ENCODE measurements around the gene STPG3.

STPG3 gene

GRCh38 chr9:137228506-137228967 lies 22.5 kb upstream of the STPG3 start:
- DNase-seq, result no peak
- Mint-ChIP-seq H3K4me1 (peaks cover 14% of the 10 kb centered on the region), H3K27ac (no peak overlapping the region), H3K36me3 (ENCODE audit: low read depth) (no peaks in the 10 kb centered on the region), H3K27me3 (ENCODE audit: low read depth, poor library complexity) (no peaks in the 10 kb centered on the region), H3K4me3 (no peak overlapping the region), H3K9me3 (no peaks in the 10 kb centered on the region)
- TF ChIP-seq CTCF (IDR thresholded peaks at IDR 0.05), result no peak

GRCh38 chr9:137228968-137229896 lies 21.9 kb upstream of the STPG3 start:
- Mint-ChIP-seq H3K36me3 (ENCODE audit: low read depth) (no peaks in the 10 kb centered on the region), H3K4me3 (no peak overlapping the region), H3K27me3 (ENCODE audit: low read depth, poor library complexity) (no peaks in the 10 kb centered on the region), H3K4me1 (peaks cover 14% of the 10 kb centered on the region), H3K9me3 (no peaks in the 10 kb centered on the region), H3K27ac (no peak overlapping the region)
- TF ChIP-seq CTCF (IDR thresholded peaks at IDR 0.05), result no peak
- no peak for DNase-seq

- Mint-ChIP-seq H3K27me3 (ENCODE audit: low read depth, poor library complexity) (no peaks in the 10 kb centered on the region), H3K4me3 (no peak overlapping the region), H3K27ac (no peak overlapping the region), H3K36me3 (ENCODE audit: low read depth) (no peaks in the 10 kb centered on the region), H3K9me3 (no peaks in the 10 kb centered on the region), H3K4me1 (peaks cover 20% of the 10 kb centered on the region)
- DNase-seq, result no peak
- TF ChIP-seq CTCF (IDR thresholded peaks at IDR 0.05), result no peak
Observed at GRCh38 chr9:137229903-137230704, 21.0 kb upstream of the STPG3 start.

- no peak within 1 kb of the TSS for H3K4me3 Mint-ChIP-seq
Observed at GRCh38 chr9:137230705-137231371, 20.2 kb upstream of the STPG3 start, which contains the start of gene SLC34A3. TSS of gene SLC34A3 (plus strand) at chr9:137230901. CDS start at chr9:137231703, 802 bp downstream.

More at GRCh38 chr9:137230705-137231371, 20.2 kb upstream of the STPG3 start, which contains the start of gene SLC34A3:
- Mint-ChIP-seq H3K27ac (no peak within 1 kb of the TSS), H3K36me3 (ENCODE audit: low read depth) (no peaks in the 10 kb centered on the region), H3K4me1 (peaks cover 21% of the 10 kb centered on the region), H3K9me3 (no peaks in the 10 kb centered on the region), H3K27me3 (ENCODE audit: low read depth, poor library complexity) (no peaks in the 10 kb centered on the region)
- TF ChIP-seq CTCF (IDR thresholded peaks at IDR 0.05), result no peak
- no peak for DNase-seq

Measured in nephron progenitor cell (in vitro differentiated cells).